ENCODE data around the gene GADD45A.

- TF ChIP-seq CTCF (IDR thresholded peaks at IDR 0.05) (no peak), EP300 (IDR thresholded peaks at IDR 0.05) (no peak), POLR2A (IDR thresholded peaks at IDR 0.05) (peak in 1 of 2 donors; percentile 40), POLR2AphosphoS5 (IDR thresholded peaks at IDR 0.05) (peak; percentile 47 to 82 (median 65))
Measured at GRCh38 chr1:67686267-67687197, 1.5 kb downstream of the GADD45A start.

Data from sigmoid colon (tissue), 4 donors.